ACC112 (cell line): Measurements from ENCODE around the gene SAT1.
"Not testable (repeated sequence)": the region's sequence is repeated elsewhere in the genome, so short reads cannot be mapped to it uniquely, and the experiment has no call there.

Source experiments
- H2AFZ ChIP-seq: fragments of 200-600 bp; sonication (generic); one replicate; pipeline ENCODE4 v1.6.0; 2017; ENCODE audit warnings: antibody characterized with exemption, low read length; ENCODE audit not compliant: unreplicated experiment
- H3K27ac ChIP-seq: fragments of 200-600 bp; sonication (generic); 2 replicates; pipeline ENCODE4 v1.5.1; 2014; ENCODE audit warnings: low read depth, mild to moderate bottlenecking, antibody characterized with exemption, low read length, moderate library complexity
- H3K27me3 ChIP-seq: fragments of 200-600 bp; sonication (generic); 2 replicates; pipeline ENCODE4 v1.6.1; 2014; ENCODE audit warnings: mild to moderate bottlenecking, antibody characterized with exemption, low read length, moderate library complexity, mixed read lengths; ENCODE audit not compliant: insufficient read depth
- H3K36me3 ChIP-seq: fragments of 200-600 bp; sonication (generic); 2 replicates; pipeline ENCODE4 v1.6.1; 2016; ENCODE audit warnings: mild to moderate bottlenecking, antibody characterized with exemption, low read length, moderate library complexity, mixed read lengths; ENCODE audit not compliant: insufficient read depth
- H3K4me1 ChIP-seq: fragments of 200-600 bp; sonication (generic); one replicate; pipeline ENCODE4 v1.6.1; 2016; ENCODE audit warnings: low read length, mixed read lengths; ENCODE audit not compliant: insufficient read depth, unreplicated experiment, control insufficient read depth
- H3K4me3 ChIP-seq: fragments of 200-600 bp; sonication (generic); 2 replicates; pipeline ENCODE4 v1.5.1; 2014; ENCODE audit warnings: mild to moderate bottlenecking, low read depth, low read length
- H3K79me2 ChIP-seq: fragments of 200-600 bp; sonication (generic); one replicate; pipeline ENCODE4 v1.6.0; 2016; ENCODE audit warnings: low read length; ENCODE audit not compliant: control insufficient read depth, unreplicated experiment, insufficient read depth

SAT1 gene

GRCh38 chrX:23782863-23783588 lies at the start of gene SAT1:
Gene SAT1 (plus strand): TSS chrX:23783173. CDS start chrX:23783352, 179 bp downstream.
- peaks cover 26% of the 10 kb centered on the region for H3K36me3 ChIP-seq
- peak within 1 kb of the TSS; percentile 98 for H2AFZ ChIP-seq
- peaks cover 19% of the 10 kb centered on the region for H3K79me2 ChIP-seq
- peak within 1 kb of the TSS; percentile 99 for H3K4me3 ChIP-seq
- H3K27ac ChIP-seq: peak within 1 kb of the TSS; percentile 100
- no peaks in the 10 kb centered on the region for H3K27me3 ChIP-seq
- peaks cover 38% of the 10 kb centered on the region for H3K4me1 ChIP-seq

GRCh38 chrX:23736030-23736429 lies 46.9 kb upstream of the SAT1 start:
- Histone ChIP-seq H3K4me3 (no peak overlapping the region), H3K4me1 (peaks cover 19% of the 10 kb centered on the region), H3K27me3 (no peaks in the 10 kb centered on the region), H3K79me2 (peaks cover 81% of the 10 kb centered on the region), H3K36me3 (peaks cover 23% of the 10 kb centered on the region), H2AFZ (no peak overlapping the region), H3K27ac (no peak overlapping the region)

DNA sequence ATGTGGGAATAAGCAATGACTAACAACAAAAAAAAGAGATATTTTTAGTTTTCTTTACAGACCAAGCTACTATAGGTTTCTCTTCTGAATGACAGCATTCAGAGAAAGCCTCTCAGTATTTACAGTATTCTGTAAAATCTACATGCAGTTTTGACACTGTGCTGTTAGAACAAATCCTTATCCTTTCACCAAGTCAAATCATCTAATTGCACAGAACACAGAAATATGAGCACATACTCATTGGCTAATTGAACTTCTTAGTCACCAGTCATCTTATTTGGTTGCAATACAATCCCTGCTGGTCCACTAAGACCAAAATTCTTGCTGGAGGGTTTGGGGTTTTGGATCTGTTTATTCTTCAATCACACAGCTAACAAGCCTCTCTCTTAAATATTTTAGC lies 45.6 kb upstream of the SAT1 start:
- Histone ChIP-seq H3K4me3 (no peak overlapping the region), H3K27ac (no peak overlapping the region)

GRCh38 chrX:23742174-23742696 lies 40.7 kb upstream of the SAT1 start:
- no peaks in the 10 kb centered on the region for H3K27me3 ChIP-seq
- no peaks in the 10 kb centered on the region for H3K36me3 ChIP-seq
- peak overlapping the region; percentile 13 for H2AFZ ChIP-seq
- H3K27ac ChIP-seq: peak overlapping the region; percentile 100
- peaks cover 5% of the 10 kb centered on the region for H3K4me1 ChIP-seq
- peak overlapping the region; percentile 100 for H3K4me3 ChIP-seq
- H3K79me2 ChIP-seq: peaks cover 55% of the 10 kb centered on the region

More for the DNA sequence above, 45.6 kb upstream of the SAT1 start:
- H3K36me3 ChIP-seq: peaks cover 14% of the 10 kb centered on the region
- no peaks in the 10 kb centered on the region for H3K27me3 ChIP-seq
- H3K4me1 ChIP-seq: peaks cover 19% of the 10 kb centered on the region
- H3K79me2 ChIP-seq: peaks cover 88% of the 10 kb centered on the region
- H2AFZ ChIP-seq: no peak overlapping the region

- H3K36me3 ChIP-seq: no peaks in the 10 kb centered on the region
- peaks cover 48% of the 10 kb centered on the region for H3K79me2 ChIP-seq
- H3K4me1 ChIP-seq: peaks cover 5% of the 10 kb centered on the region
- peak within 1 kb of the TSS; percentile 100 for H3K4me3 ChIP-seq
- peak within 1 kb of the TSS; percentile 100 for H3K27ac ChIP-seq
- H2AFZ ChIP-seq: peak within 1 kb of the TSS; percentile 13
- H3K27me3 ChIP-seq: no peaks in the 10 kb centered on the region
Measured at GRCh38 chrX:23742697-23743622, 40.0 kb upstream of the SAT1 start, which contains the start of gene ACOT9. Gene ACOT9 (minus strand): TSS chrX:23743276. CDS start chrX:23743144, 132 bp downstream.

- not testable (repeated sequence) for H3K27me3 ChIP-seq, H3K4me1 ChIP-seq, H2AFZ ChIP-seq, H3K36me3 ChIP-seq
- Histone ChIP-seq H3K27ac (peak overlapping the region; percentile 100), H3K79me2 (peaks cover 42% of the 10 kb centered on the region), H3K4me3 (peak overlapping the region; percentile 100)
Measured at GRCh38 chrX:23743623-23743971, 39.4 kb upstream of the SAT1 start.

GRCh38 chrX:23745786-23746185 lies 37.2 kb upstream of the SAT1 start:
- Histone ChIP-seq H3K27ac (no peak overlapping the region), H3K36me3 (no peaks in the 10 kb centered on the region), H3K4me1 (no peaks in the 10 kb centered on the region), H3K4me3 (no peak overlapping the region), H3K27me3 (no peaks in the 10 kb centered on the region), H3K79me2 (peaks cover 20% of the 10 kb centered on the region), H2AFZ (no peak overlapping the region)

GRCh38 chrX:23749129-23749528 lies 33.8 kb upstream of the SAT1 start:
- H3K27ac ChIP-seq: no peak overlapping the region
- no peaks in the 10 kb centered on the region for H3K27me3 ChIP-seq

GRCh38 chrX:23749576-23749975 lies 33.4 kb upstream of the SAT1 start:
- Histone ChIP-seq H3K27me3 (no peaks in the 10 kb centered on the region), H3K4me1 (peaks cover 9% of the 10 kb centered on the region), H2AFZ (no peak overlapping the region), H3K79me2 (no peaks in the 10 kb centered on the region), H3K27ac (no peak overlapping the region), H3K36me3 (no peaks in the 10 kb centered on the region), H3K4me3 (no peak overlapping the region)

More at GRCh38 chrX:23749129-23749528, 33.8 kb upstream of the SAT1 start:
- no peaks in the 10 kb centered on the region for H3K79me2 ChIP-seq
- no peak overlapping the region for H2AFZ ChIP-seq
- no peaks in the 10 kb centered on the region for H3K36me3 ChIP-seq
- H3K4me3 ChIP-seq: no peak overlapping the region
- peaks cover 9% of the 10 kb centered on the region for H3K4me1 ChIP-seq

GRCh38 chrX:23752740-23753415 lies 30.1 kb upstream of the SAT1 start:
- no peaks in the 10 kb centered on the region for H3K36me3 ChIP-seq
- no peak overlapping the region for H3K4me3 ChIP-seq
- peak overlapping the region; percentile 81 for H2AFZ ChIP-seq
- H3K27ac ChIP-seq: peak overlapping the region; percentile 47; the same call in 1 of the 2 replicates
- H3K4me1 ChIP-seq: peaks cover 17% of the 10 kb centered on the region
- no peaks in the 10 kb centered on the region for H3K79me2 ChIP-seq
- H3K27me3 ChIP-seq: no peaks in the 10 kb centered on the region
